Stomach smooth muscle (tissue), 2 donors: Measurements from ENCODE around the gene SIT1.
"Not testable (repeated sequence)": the region's sequence is repeated elsewhere in the genome, so short reads cannot be mapped to it uniquely, and the experiment has no call there.

Experiments
- H3K27ac ChIP-seq: one replicate; pipeline ENCODE4 v1.7.0; 2013; ENCODE audit warnings: mild to moderate bottlenecking, low read length, inconsistent platforms
- H3K27me3 ChIP-seq, 2 donors: one replicate each; pipeline ENCODE4 v1.7.0; 2013; ENCODE audit warnings: low read length in 2 of 2; ENCODE audit not compliant: insufficient read depth in 2 of 2, control insufficient read depth in 1 of 2
- H3K36me3 ChIP-seq, 2 donors: one replicate each; pipeline ENCODE4 v1.7.0; 2013; ENCODE audit warnings: low read length in 2 of 2; ENCODE audit not compliant: control insufficient read depth in 2 of 2, insufficient read depth in 2 of 2
- H3K4me1 ChIP-seq: one replicate; pipeline ENCODE4 v1.7.0; 2013; ENCODE audit warnings: low read length; ENCODE audit not compliant: control insufficient read depth, insufficient read depth
- H3K4me3 ChIP-seq, 2 donors: one replicate each; pipeline ENCODE4 v1.7.0; 2013; ENCODE audit warnings: low read length in 2 of 2
- H3K9ac ChIP-seq, 2 donors: one replicate each; pipeline ENCODE4 v1.7.0; 2013; ENCODE audit warnings: low read length in 2 of 2, mild to moderate bottlenecking in 1 of 2
- H3K9me3 ChIP-seq, 2 donors: one replicate each; pipeline ENCODE4 v1.7.0; 2013; ENCODE audit warnings: low read length in 2 of 2; ENCODE audit not compliant: control insufficient read depth in 2 of 2
- donor health status: healthy.
- donor health status: Pancreatic carcinoma.

The SIT1 gene

GRCh38 chr9:35646533-35647265, 4.0 kb downstream of the SIT1 start:
- peak overlapping the region; percentile 74 to 85 for H3K4me3 ChIP-seq
- peaks cover 20% of the 10 kb centered on the region for H3K4me1 ChIP-seq
- peak overlapping the region; percentile 76 for H3K27ac ChIP-seq
- H3K9ac ChIP-seq: peak overlapping the region; percentile 80 to 89
- no peaks in the 10 kb centered on the region for H3K9me3 ChIP-seq
- H3K27me3 ChIP-seq: no peaks in the 10 kb centered on the region
- no peaks in the 10 kb centered on the region for H3K36me3 ChIP-seq

GRCh38 chr9:35646153-35646532, 4.6 kb downstream of the SIT1 start:
- Histone ChIP-seq H3K4me3 (peak overlapping the region; percentile 74 to 85), H3K27ac (peak overlapping the region; percentile 76), H3K9ac (peak overlapping the region; percentile 80 to 89), H3K27me3 (no peaks in the 10 kb centered on the region), H3K36me3 (no peaks in the 10 kb centered on the region), H3K4me1 (peaks cover 20% of the 10 kb centered on the region), H3K9me3 (no peaks in the 10 kb centered on the region)

GRCh38 chr9:35645736-35646135, 5.0 kb downstream of the SIT1 start:
- peak overlapping the region in 1 of 2 donors; percentile 85 for H3K4me3 ChIP-seq
- H3K4me1 ChIP-seq: peaks cover 19% of the 10 kb centered on the region
- H3K27me3 ChIP-seq, H3K36me3 ChIP-seq, H3K27ac ChIP-seq, H3K9me3 ChIP-seq: not testable (repeated sequence)
- peak overlapping the region in 1 of 2 donors; percentile 80 for H3K9ac ChIP-seq

- peaks cover 12% of the 10 kb centered on the region for H3K4me1 ChIP-seq
These were observed 7.7 kb downstream of the SIT1 start for GRCh38 chr9:35643046-35643445.

GRCh38 chr9:35641478-35641877, 9.3 kb downstream of the SIT1 start:
- not testable (repeated sequence) for H3K27ac ChIP-seq, H3K4me1 ChIP-seq, H3K36me3 ChIP-seq, H3K9me3 ChIP-seq, H3K27me3 ChIP-seq, H3K4me3 ChIP-seq, H3K9ac ChIP-seq

More at GRCh38 chr9:35643046-35643445, 7.7 kb downstream of the SIT1 start:
- H3K9ac ChIP-seq: no peak overlapping the region
- no peaks in the 10 kb centered on the region for H3K9me3 ChIP-seq
- no peak overlapping the region for H3K4me3 ChIP-seq
- no peaks in the 10 kb centered on the region for H3K27me3 ChIP-seq
- H3K27ac ChIP-seq: no peak overlapping the region
- no peaks in the 10 kb centered on the region for H3K36me3 ChIP-seq

GRCh38 chr9:35640431-35640830, 10.3 kb downstream of the SIT1 start:
- not testable (repeated sequence) for H3K4me1 ChIP-seq, H3K27ac ChIP-seq, H3K9ac ChIP-seq

GRCh38 chr9:35639631-35640030, 11.1 kb downstream of the SIT1 start:
- no peaks in the 10 kb centered on the region for H3K36me3 ChIP-seq
- no peaks in the 10 kb centered on the region for H3K27me3 ChIP-seq
- H3K9me3 ChIP-seq: no peaks in the 10 kb centered on the region
- no peaks in the 10 kb centered on the region for H3K4me1 ChIP-seq
- no peak overlapping the region for H3K4me3 ChIP-seq
- no peak overlapping the region for H3K9ac ChIP-seq
- no peak overlapping the region for H3K27ac ChIP-seq

More at GRCh38 chr9:35640431-35640830, 10.3 kb downstream of the SIT1 start:
- H3K9me3 ChIP-seq, H3K36me3 ChIP-seq, H3K27me3 ChIP-seq, H3K4me3 ChIP-seq: not testable (repeated sequence)

GRCh38 chr9:35639225-35639624, 11.5 kb downstream of the SIT1 start:
- H3K27me3 ChIP-seq, H3K4me3 ChIP-seq, H3K9me3 ChIP-seq, H3K9ac ChIP-seq, H3K4me1 ChIP-seq, H3K27ac ChIP-seq, H3K36me3 ChIP-seq: not testable (repeated sequence)

- not testable (repeated sequence) for H3K9me3 ChIP-seq, H3K27ac ChIP-seq, H3K27me3 ChIP-seq, H3K9ac ChIP-seq, H3K4me3 ChIP-seq, H3K36me3 ChIP-seq, H3K4me1 ChIP-seq
These were observed 12.0 kb downstream of the SIT1 start for GRCh38 chr9:35638751-35639150.

GRCh38 chr9:35637427-35637955, 13.2 kb downstream of the SIT1 start:
- H3K36me3 ChIP-seq, H3K27ac ChIP-seq, H3K9me3 ChIP-seq, H3K9ac ChIP-seq, H3K4me1 ChIP-seq, H3K4me3 ChIP-seq, H3K27me3 ChIP-seq: not testable (repeated sequence)

GRCh38 chr9:35636877-35637246, 13.9 kb downstream of the SIT1 start:
- H3K27ac ChIP-seq: not testable (repeated sequence)

More at GRCh38 chr9:35636877-35637246, 13.9 kb downstream of the SIT1 start:
- not testable (repeated sequence) for H3K9ac ChIP-seq, H3K36me3 ChIP-seq, H3K4me1 ChIP-seq, H3K27me3 ChIP-seq, H3K9me3 ChIP-seq, H3K4me3 ChIP-seq
